Measurements from ENCODE around the gene ARHGEF40. TPM values are rescaled to one million over a fixed set of nuclear protein-coding genes. Genes with fewer than 3 reads are reported as not detected.

Gene ARHGEF40
- total RNA-seq, 1 experiment from 2014 or later, result 2.7 TPM

GRCh38 chr14:21038441-21039422, 31.4 kb upstream of the ARHGEF40 start:
- no peak overlapping the region for H3K9ac ChIP-seq (ENCODE audit: low read length)
- POLR2A ChIA-PET (ENCODE audit: unreplicated experiment), result no interaction called here
- intact Hi-C loops (cut with micrococcal nuclease), result no loop called here
- no peaks in the 10 kb centered on the region for H3K4me1 ChIP-seq (ENCODE audit: insufficient read depth, low read length)
- H3K9me3 ChIP-seq (ENCODE audit: low read length), result no peaks in the 10 kb centered on the region
- no peak overlapping the region for H2AFZ ChIP-seq (ENCODE audit: low read length)
- H4K20me1 ChIP-seq (ENCODE audit: low read length), result no peaks in the 10 kb centered on the region
- no peaks in the 10 kb centered on the region for H3K36me3 ChIP-seq (ENCODE audit: low read depth, low read length)
- no peak overlapping the region for H3K4me3 ChIP-seq (ENCODE audit: low read length)
- H3K4me2 ChIP-seq (ENCODE audit: low read length), result no peak overlapping the region
- DNase-seq, result no peak
- CTCF ChIA-PET, result interaction anchor here (0.6 kb wide), 1 partner anchor 57 kb away, joined by 3 read pairs; no protein-coding TSS in a partner anchor
- no peaks in the 10 kb centered on the region for H3K79me2 ChIP-seq (ENCODE audit: low read length)
- H3K27me3 ChIP-seq (ENCODE audit: low read length), result peaks cover 45% of the 10 kb centered on the region
- no peak for ATAC-seq
- BruUV-seq (replicated peaks), result no TSS peak
- H3K9me2 ChIP-seq (replicated peaks; ENCODE audit: low read length), result no peaks in the 10 kb centered on the region
- no peak for TF ChIP-seq EZH2 (IDR thresholded peaks at IDR 0.05; ENCODE audit: low read length, unreplicated experiment)
- TF ChIP-seq, protein P1, sequence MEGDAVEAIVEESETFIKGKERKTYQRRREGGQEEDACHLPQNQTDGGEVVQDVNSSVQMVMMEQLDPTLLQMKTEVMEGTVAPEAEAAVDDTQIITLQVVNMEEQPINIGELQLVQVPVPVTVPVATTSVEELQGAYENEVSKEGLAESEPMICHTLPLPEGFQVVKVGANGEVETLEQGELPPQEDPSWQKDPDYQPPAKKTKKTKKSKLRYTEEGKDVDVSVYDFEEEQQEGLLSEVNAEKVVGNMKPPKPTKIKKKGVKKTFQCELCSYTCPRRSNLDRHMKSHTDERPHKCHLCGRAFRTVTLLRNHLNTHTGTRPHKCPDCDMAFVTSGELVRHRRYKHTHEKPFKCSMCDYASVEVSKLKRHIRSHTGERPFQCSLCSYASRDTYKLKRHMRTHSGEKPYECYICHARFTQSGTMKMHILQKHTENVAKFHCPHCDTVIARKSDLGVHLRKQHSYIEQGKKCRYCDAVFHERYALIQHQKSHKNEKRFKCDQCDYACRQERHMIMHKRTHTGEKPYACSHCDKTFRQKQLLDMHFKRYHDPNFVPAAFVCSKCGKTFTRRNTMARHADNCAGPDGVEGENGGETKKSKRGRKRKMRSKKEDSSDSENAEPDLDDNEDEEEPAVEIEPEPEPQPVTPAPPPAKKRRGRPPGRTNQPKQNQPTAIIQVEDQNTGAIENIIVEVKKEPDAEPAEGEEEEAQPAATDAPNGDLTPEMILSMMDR (conservative IDR thresholded peaks at IDR 0.05; ENCODE audit: low read depth, low read length), result no peak
- no peak for TF ChIP-seq EZH2phosphoT487 (IDR thresholded peaks at IDR 0.05; ENCODE audit: borderline replicate concordance, low read length)
- H3F3A ChIP-seq (ENCODE audit: low read length, unreplicated experiment), result no peaks in the 10 kb centered on the region
- H3K27ac ChIP-seq (ENCODE audit: low read length), result no peak overlapping the region

DNA sequence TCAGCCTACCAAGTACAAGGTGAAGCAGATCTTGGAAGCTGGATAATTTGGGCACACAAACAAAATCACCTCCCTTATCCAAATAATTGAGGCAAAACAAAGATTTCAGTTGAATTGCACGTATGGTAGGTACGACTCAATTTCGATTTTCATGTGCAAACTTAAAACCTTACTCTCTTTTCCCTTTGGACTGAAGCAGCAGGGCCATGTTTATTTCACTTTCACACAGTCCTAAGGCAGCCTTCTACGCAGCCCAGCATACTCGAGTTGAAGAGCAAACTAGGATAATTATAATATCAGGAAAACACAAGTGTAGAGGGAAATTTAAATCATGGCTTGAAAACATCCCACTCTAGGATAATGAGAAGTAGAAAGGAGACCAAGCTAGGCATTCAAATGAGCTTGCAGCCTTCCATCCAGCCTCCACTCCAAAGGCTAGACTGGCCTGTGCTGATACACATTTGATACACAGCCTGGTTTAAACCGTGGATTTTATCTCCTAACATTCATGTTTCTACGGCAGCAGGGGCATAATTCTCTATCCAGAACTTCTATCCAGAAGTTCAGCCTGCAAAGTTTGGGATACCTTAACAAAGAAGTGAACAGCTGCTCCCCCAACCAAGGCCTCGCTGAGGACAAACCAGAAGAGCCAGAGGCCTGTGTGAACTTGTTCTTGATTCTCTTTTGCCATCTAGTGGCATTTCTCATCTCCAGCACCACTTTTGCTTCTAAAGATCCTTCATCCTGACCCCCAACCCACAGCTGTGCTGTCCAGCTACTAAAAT, 30.3 kb upstream of the ARHGEF40 start:
- ATAC-seq (peak; percentile 83), DNase-seq (peak; percentile 62)
- Histone ChIP-seq H3K36me3 (ENCODE audit: low read depth, low read length) (no peaks in the 10 kb centered on the region), H3K27ac (ENCODE audit: low read length) (no peak overlapping the region), H3K79me2 (ENCODE audit: low read length) (no peaks in the 10 kb centered on the region), H3K9me3 (ENCODE audit: low read length) (no peaks in the 10 kb centered on the region), H3K4me1 (ENCODE audit: insufficient read depth, low read length) (no peaks in the 10 kb centered on the region), H3K4me2 (ENCODE audit: low read length) (no peak overlapping the region), H2AFZ (ENCODE audit: low read length) (no peak overlapping the region), H3F3A (ENCODE audit: low read length, unreplicated experiment) (no peaks in the 10 kb centered on the region), H3K9me2 (replicated peaks; ENCODE audit: low read length) (no peaks in the 10 kb centered on the region), H3K27me3 (ENCODE audit: low read length) (peaks cover 39% of the 10 kb centered on the region), H3K9ac (ENCODE audit: low read length) (no peak overlapping the region), H4K20me1 (ENCODE audit: low read length) (no peaks in the 10 kb centered on the region), H3K4me3 (ENCODE audit: low read length) (no peak overlapping the region)
- CTCF ChIA-PET, result interaction anchor here (0.7 to 1.5 kb wide), 3 partner anchors 25 to 191 kb away, joined by 3 to 17 read pairs (median 4); no protein-coding TSS in a partner anchor
- intact Hi-C loops (cut with micrococcal nuclease), result loop anchor here (1.0 to 5.0 kb wide), 3 partner anchors 25 to 342 kb away; no protein-coding TSS in a partner anchor
- no TSS peak for BruUV-seq (replicated peaks)
- no peak for TF ChIP-seq EZH2 (IDR thresholded peaks at IDR 0.05; ENCODE audit: low read length, unreplicated experiment)
- TF ChIP-seq, protein P1 (conservative IDR thresholded peaks at IDR 0.05; ENCODE audit: low read depth, low read length), result peak; percentile 67
- POLR2A ChIA-PET (ENCODE audit: unreplicated experiment), result no interaction called here
